ENCODE measurements around the gene GTF3C1.

GTF3C1 gene

DNA sequence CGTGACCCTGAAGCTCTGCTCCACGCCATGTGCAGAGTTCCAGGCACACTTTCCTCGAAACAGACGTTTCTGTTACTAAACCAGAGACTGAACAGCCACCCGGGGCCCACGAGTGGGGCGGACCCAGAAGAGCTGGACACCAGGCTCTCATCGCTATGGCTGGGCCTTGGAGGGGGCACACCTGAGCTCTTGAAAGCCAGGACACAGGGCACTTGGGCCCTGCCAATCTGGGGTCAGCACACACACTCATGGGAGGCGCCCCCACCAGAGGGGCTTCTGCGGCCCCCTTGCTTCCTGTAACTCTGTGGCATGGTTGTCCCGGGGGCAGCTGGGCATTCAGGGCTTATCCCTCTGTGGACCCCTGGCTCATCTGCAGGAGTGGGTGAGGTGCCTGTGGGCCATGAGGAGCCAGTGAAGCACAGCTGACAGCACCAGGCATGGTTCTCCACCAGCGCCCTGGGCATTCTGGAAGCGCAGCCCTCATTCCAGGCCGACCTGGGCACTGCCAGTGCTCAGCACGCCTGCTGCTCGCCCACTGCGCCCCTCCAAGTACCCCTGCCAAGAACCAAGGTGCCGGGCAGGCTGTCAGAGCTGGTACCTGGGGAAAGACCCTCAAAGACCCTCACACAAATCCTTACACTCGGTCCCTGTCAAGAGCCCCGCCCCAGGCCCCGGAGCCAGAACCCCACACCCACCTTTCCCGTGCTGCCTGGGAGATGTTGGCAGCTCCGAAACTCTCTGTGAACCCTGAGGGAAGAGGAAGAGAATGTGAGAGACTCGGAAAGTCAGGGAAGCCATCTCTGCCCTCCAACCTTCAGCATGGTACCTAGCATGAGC lies 86.6 kb downstream of the GTF3C1 start:
- no peak for TF ChIP-seq CTCF (conservative IDR thresholded peaks at IDR 0.05)
- TF ChIP-seq ZFX (IDR thresholded peaks at IDR 0.05), result no peak
- no peak overlapping the region for H3K27ac ChIP-seq

GRCh38 chr16:27462200-27462845 lies 87.4 kb downstream of the GTF3C1 start:
- no peak for TF ChIP-seq CTCF (conservative IDR thresholded peaks at IDR 0.05)
- no peak for TF ChIP-seq ZFX (IDR thresholded peaks at IDR 0.05)
- no peak overlapping the region for H3K27ac ChIP-seq

DNA sequence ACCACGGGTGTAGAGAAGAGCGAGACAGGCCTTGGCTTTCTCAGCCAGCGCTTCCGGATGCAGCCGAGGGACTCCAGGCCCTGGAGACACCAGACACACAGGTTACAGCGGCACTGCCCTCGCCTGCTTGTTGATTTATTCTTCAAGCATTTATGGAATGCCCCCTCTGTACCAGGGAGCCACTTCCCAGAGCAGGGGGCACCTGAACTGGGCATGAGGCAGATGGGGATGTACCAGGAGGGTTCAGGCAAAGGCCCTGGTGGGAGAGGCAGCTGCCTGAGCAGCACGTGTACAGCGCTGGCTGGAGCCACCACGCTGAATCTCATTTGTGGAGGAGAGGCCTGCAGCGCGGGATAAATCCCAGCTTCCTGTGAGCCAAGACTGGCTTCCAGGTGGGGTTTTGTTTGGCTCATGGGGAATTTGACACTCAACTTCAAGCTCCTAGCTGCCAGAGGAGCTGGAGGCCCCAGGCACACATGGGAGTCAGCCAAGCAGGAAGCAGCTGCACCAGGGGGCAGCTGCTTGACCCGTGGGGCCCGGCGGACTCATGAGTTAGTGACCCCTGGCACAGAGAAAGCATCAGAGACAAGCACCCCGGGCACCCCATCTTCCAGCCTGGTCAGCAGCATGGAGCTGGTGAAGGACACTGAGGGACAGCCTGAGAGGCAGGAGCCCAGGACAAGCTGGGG lies 88.1 kb downstream of the GTF3C1 start:
- TF ChIP-seq ZFX (IDR thresholded peaks at IDR 0.05), result no peak
- no peak for TF ChIP-seq CTCF (conservative IDR thresholded peaks at IDR 0.05)
- no peak overlapping the region for H3K27ac ChIP-seq

DNA sequence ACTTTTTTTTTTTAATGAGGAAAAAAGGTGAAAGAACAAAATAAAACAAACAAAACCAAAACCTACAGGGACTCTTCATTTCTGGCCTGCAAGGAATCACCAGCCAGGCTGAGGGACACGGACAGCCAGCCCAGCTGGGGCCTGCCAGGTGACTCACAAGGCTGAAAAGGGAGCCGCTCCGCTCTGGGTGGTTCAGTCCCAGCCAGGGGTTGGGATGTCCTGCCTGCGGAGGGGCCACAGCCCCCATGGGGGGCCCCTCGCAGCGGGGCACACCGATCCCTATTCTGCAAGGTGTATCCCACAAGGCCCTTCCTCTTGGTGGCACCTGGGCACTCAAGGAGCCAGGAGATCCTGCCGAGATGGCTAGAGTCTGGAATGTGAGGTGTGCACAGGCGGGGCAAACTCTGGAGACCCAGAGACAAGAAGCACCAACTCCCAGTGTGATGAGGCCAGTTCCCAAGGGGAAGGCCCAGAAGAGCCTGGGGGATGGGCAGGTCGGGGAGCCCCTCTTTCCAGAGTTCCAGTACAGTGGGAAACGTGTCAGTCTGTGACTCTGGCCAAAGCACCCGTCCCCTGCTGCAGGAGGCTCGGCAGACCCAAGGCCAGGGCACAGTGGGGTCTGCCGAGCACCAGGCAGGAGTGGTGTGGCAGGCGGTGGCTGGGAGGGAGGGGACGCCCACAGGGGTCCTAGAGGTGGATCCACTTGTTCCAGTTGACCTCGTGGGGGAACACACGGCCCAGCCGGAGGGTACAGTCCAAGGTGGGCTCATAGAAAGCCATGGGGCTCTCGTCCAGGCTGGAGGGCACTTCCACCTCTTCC lies 88.8 kb downstream of the GTF3C1 start:
- TF ChIP-seq CTCF (conservative IDR thresholded peaks at IDR 0.05) (no peak), ZFX (IDR thresholded peaks at IDR 0.05) (no peak)
- no peak overlapping the region for H3K27ac ChIP-seq

DNA sequence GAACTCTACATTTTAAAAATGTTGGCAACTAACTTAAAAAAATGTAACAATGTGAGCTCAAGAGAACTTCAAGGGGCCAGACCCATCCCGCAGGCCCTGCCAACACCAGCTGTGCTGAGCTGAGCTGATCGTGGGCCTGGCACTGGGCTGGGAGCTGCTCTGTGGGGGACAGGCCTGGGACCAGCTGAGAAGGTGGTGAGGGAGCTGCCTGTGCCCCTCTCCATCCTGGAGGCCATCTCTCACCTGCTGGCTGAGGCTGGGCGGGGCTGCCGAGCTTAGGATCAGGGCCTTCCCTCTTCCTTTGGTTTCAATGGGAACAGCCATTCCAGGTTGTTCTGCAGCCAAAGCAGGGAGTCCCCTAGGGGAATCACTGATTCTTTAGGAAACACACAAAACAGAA lies 89.5 kb downstream of the GTF3C1 start:
- no peak for TF ChIP-seq ZFX (IDR thresholded peaks at IDR 0.05)
- TF ChIP-seq CTCF (conservative IDR thresholded peaks at IDR 0.05), result no peak
- no peak overlapping the region for H3K27ac ChIP-seq

DNA sequence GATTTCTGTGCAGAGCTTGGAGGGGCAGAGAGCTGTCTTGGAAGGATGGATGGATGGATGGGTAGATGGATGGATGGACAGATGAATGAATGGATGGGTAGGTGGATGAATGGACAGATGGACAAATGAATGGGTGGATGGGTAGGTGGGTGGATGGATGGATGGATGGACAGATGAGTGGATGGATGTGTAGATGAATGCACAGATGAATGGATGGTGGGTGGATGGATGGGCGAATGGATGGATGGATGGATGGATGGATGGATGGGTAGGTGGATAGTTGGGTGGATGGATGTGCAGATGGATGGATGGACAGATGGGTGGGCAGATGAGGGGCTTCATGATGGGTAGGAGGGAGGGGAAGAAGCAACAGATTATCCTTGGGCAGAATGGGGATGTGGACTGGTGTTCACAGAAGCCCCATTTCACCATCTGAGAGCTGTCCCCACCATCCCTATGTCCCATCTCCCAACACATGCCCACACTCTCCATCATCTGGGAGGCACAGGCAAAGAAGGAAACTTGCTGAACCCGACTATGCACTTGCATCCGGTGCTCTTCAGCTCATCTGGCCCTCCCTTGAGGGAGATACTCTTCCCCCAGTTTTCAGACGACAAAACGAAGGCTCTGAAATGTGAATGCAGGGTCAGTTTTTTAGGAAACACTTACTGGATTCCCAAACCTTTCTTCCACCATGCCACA lies 90.6 kb downstream of the GTF3C1 start:
- TF ChIP-seq CTCF (conservative IDR thresholded peaks at IDR 0.05), result no peak
- no peak for TF ChIP-seq ZFX (IDR thresholded peaks at IDR 0.05)
- no peak overlapping the region for H3K27ac ChIP-seq

Data from C4-2B (cell line).